Kidney (tissue), 14 donors: ENCODE data around the gene CCDC88C. TPM values are rescaled to one million over a fixed set of nuclear protein-coding genes. Genes with fewer than 3 reads are reported as not detected.

Experiments
- DNase-seq, 5 donors: peaks; one replicate each; pipeline ENCODE4 v3.0.0-alpha.2; 2013 to 2020
- FAIRE-seq: peaks from 2 replicates; lab custom pipeline; 2012; peaks lifted over from hg19 to GRCh38; lab: Jason Lieb, UNC
- H3K27ac ChIP-seq, 2 donors: one replicate each; pipeline ENCODE4 v1.7.0; 2013; ENCODE audit warnings: low read depth in 2 of 2, low read length in 2 of 2, inconsistent platforms in 1 of 2
- H3K27me3 ChIP-seq: one replicate; pipeline ENCODE4 v1.7.1; 2013; ENCODE audit warnings: low read length, inconsistent platforms; ENCODE audit not compliant: control insufficient read depth, insufficient read depth
- H3K36me3 ChIP-seq, 3 donors: one replicate each; pipeline versions ENCODE4 v1.7.0 to v1.7.1; 2013; ENCODE audit warnings: low read length in 3 of 3, control low read depth in 1 of 3, inconsistent platforms in 1 of 3; ENCODE audit not compliant: insufficient read depth in 3 of 3, control insufficient read depth in 2 of 3
- H3K4me1 ChIP-seq, 3 donors: one replicate each; pipeline versions ENCODE4 v1.7.0 to v1.7.1; 2013; ENCODE audit warnings: low read length in 3 of 3, inconsistent platforms in 1 of 3, low read depth in 1 of 3; ENCODE audit not compliant: control insufficient read depth in 2 of 3, insufficient read depth in 2 of 3
- H3K4me3 ChIP-seq, 3 donors: one replicate each; pipeline versions ENCODE4 v1.7.0 to v1.8.1; 2013; ENCODE audit warnings: low read length in 3 of 3, control low read depth in 1 of 3, inconsistent platforms in 1 of 3
- H3K9ac ChIP-seq, 3 donors: one replicate each; pipeline versions ENCODE4 v1.7.0 to v1.7.1; 2013; ENCODE audit warnings: low read length in 3 of 3, control low read depth in 1 of 3, inconsistent platforms in 1 of 3
- H3K9me3 ChIP-seq, 3 donors: one replicate each; pipeline versions ENCODE4 v1.7.0 to v1.7.1; 2013; ENCODE audit warnings: low read length in 3 of 3, control low read depth in 1 of 3, inconsistent platforms in 1 of 3; ENCODE audit not compliant: control insufficient read depth in 2 of 3, insufficient read depth in 1 of 3
- intact Hi-C: fragments of 100-400 bp; cut with DNase I; formaldehyde crosslinking; loops from one replicate; pipeline ENCODE4 v1.11.1; 2022
- polyA plus RNA-seq: library from polyadenylated mRNA; stranded (reverse); fragments of 350-450 nt; fragmentation: Illumina TruSeq; extraction: RNeasy Lipid Tissue Mini Kit (QIAGEN cat#74804); gene quantifications from one replicate; pipeline ENCODE4 v1.2.3, GENCODE V29; 2014; ENCODE audit warnings: low read depth, low replicate concordance; ENCODE audit not compliant: insufficient read depth
- total RNA-seq: library from RNA; stranded (reverse); fragmentation: NEBNext Ultra II Directional; extraction: Animal tissue kit (Norgen Biotek cat#: 25700); gene quantifications from one replicate; pipeline ENCODE4 v1.2.1, GENCODE V29; 2021
- TF ChIP-seq, protein P1 (sequence below): IDR thresholded peaks from 3 replicates; pipeline ENCODE4 v1.5.1; 2012; ENCODE audit warnings: mild to moderate bottlenecking, moderate library complexity, borderline replicate concordance; ENCODE audit not compliant: insufficient read depth; ENCODE audit errors: extremely low read depth
- donor health status: control.
- donor health status: control.
- donor health status: control.
- donor health status: control.
- donor health status: control.
- donor health status: DM: yes; HTN: yes; CAD: no.
- donor health status: Normal renal cell carcinoma (clear cell type).

CCDC88C gene
- total and polyA plus RNA-seq, 2 donors from 2014 or later = 6.6 to 32.8 TPM

DNA sequence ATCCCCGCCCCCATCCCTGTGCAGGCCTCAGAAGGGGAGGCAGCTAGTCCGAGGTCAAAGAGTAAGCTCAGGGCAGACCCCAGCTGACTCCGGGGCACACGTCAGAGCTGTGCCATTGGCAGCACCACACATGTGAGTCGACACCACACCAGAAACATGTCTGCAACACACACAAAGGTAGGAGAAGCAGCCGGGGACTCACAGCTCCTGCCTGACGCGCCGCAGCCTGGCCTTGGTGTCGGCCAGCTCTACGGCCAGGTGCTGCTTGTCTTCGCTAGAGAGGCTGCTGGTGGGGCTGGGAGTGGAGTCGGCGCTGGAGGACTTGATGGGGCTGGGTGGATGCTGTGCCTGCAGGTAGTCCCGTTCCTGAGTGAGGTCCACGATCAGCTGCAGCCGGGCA, 78.5 kb downstream of the CCDC88C start:
- Histone ChIP-seq H3K27me3 (no peaks in the 10 kb centered on the region), H3K9ac (no peak overlapping the region), H3K27ac (no peak overlapping the region), H3K9me3 (no peaks in the 10 kb centered on the region), H3K4me1 (peaks cover 0 to 9% (median 3%) of the 10 kb centered on the region in 3 donors), H3K36me3 (peaks cover 0 to 9% (median 3%) of the 10 kb centered on the region in 3 donors), H3K4me3 (no peak overlapping the region)
- TF ChIP-seq, protein P1, sequence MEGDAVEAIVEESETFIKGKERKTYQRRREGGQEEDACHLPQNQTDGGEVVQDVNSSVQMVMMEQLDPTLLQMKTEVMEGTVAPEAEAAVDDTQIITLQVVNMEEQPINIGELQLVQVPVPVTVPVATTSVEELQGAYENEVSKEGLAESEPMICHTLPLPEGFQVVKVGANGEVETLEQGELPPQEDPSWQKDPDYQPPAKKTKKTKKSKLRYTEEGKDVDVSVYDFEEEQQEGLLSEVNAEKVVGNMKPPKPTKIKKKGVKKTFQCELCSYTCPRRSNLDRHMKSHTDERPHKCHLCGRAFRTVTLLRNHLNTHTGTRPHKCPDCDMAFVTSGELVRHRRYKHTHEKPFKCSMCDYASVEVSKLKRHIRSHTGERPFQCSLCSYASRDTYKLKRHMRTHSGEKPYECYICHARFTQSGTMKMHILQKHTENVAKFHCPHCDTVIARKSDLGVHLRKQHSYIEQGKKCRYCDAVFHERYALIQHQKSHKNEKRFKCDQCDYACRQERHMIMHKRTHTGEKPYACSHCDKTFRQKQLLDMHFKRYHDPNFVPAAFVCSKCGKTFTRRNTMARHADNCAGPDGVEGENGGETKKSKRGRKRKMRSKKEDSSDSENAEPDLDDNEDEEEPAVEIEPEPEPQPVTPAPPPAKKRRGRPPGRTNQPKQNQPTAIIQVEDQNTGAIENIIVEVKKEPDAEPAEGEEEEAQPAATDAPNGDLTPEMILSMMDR = no peak
- DNase-seq = peak in 1 of 5 donors; percentile 52
- intact Hi-C loops = no loop called here
- FAIRE-seq = no peak

DNA sequence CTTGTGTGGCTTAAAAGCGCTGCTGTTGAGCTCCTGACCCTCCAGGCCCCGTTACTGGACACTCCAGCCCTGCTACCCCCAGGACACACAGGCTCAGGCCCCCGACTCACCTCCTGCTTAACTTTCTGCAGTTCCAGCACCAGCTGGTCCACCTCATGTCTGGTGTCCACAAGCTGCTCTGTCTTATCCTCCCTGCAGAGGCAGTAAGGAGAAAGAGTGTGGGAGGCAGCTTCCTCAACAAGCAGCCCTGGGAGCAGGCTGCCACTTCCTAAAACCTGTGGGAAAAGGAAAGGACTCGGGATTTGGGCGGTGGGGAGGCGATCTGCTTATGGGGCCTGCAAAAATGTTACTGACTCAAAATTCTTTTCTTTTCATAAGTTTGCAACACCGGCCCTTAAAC, 79.2 kb downstream of the CCDC88C start:
- TF ChIP-seq, protein P1 = no peak
- no peaks in the 10 kb centered on the region for H3K27me3 ChIP-seq
- H3K36me3 ChIP-seq = peaks cover 0 to 9% (median 3%) of the 10 kb centered on the region in 3 donors
- DNase-seq (peak in 3 of 5 donors; percentile 54 to 88 (median 67)), FAIRE-seq (no peak)
- H3K27ac ChIP-seq = no peak overlapping the region
- intact Hi-C loops = no loop called here
- H3K4me1 ChIP-seq = peaks cover 0 to 9% (median 3%) of the 10 kb centered on the region in 3 donors
- H3K9ac ChIP-seq = no peak overlapping the region
- H3K4me3 ChIP-seq = no peak overlapping the region
- H3K9me3 ChIP-seq = no peaks in the 10 kb centered on the region

DNA sequence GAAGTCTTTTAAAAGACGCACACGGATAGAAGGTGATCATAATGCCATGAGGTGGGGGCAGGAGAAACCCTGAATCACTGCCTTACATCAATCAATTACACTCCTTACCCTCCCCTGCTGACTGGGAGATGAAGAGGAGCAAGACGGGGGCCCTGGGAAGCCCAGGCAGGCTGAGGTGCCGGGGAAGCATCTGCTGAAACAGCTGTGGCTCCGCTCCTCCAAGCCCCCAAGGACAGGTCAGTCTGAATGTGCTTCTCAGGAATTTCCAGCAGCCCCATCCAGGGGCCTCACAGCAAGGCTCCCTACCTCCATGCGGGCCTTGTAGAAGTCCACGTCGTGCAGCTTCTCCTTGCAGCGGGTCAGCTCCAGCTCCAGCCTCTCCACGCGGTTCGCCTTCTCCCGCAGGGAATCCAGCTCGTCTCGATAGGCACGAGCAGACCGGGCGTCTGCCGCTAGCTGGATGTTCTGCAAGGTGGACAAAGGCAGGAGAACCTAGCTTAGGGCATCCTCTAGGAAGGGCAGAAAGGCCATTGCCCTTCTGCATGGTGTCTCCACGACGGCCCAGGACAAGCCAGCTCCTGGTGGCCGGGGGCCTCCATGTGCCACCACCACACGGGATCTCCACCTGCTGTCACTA, 79.8 kb downstream of the CCDC88C start:
- Histone ChIP-seq H3K4me3 (no peak overlapping the region), H3K4me1 (peaks cover 0 to 11% (median 3%) of the 10 kb centered on the region in 3 donors), H3K36me3 (peaks cover 0 to 9% (median 3%) of the 10 kb centered on the region in 3 donors), H3K27ac (no peak overlapping the region), H3K9ac (no peak overlapping the region), H3K9me3 (no peaks in the 10 kb centered on the region), H3K27me3 (no peaks in the 10 kb centered on the region)
- TF ChIP-seq, protein P1 = no peak
- DNase-seq (peak in 1 of 5 donors; percentile 52), FAIRE-seq (no peak)
- intact Hi-C loops = no loop called here
